B cell (primary cell): ENCODE results near the gene SLC9C1. TPM values are rescaled to one million over a fixed set of nuclear protein-coding genes. Genes with fewer than 3 reads are reported as not detected.

Experiments
- ATAC-seq: fragments of 200-7000 bp; cut with Tn5 transposase; one replicate; pipeline ENCODE4 v1.10.0; 2021; ENCODE audit warnings: low read depth, mild to moderate bottlenecking, moderate number of reproducible peaks, moderate library complexity
- CTCF ChIA-PET: fragments of 350-600 bp; sonication (Branson Sonifier 250); formaldehyde crosslinking; loops from one replicate; lab custom pipeline; 2021; ENCODE audit warnings: antibody characterized with exemption, inconsistent platforms; lab: Charles Lee
- POLR2A ChIA-PET: fragments of 350-600 bp; sonication (Branson Sonifier 250); formaldehyde crosslinking; loops from one replicate; lab custom pipeline; 2021; ENCODE audit warnings: antibody characterized with exemption; lab: Charles Lee
- DNase-seq: peaks from one replicate; pipeline ENCODE4 v3.0.0; 2013
- H2AFZ ChIP-seq: 2 replicates; pipeline ENCODE4 v1.6.1; 2012; ENCODE audit warnings: mild to moderate bottlenecking, low read depth, low read length; ENCODE audit not compliant: insufficient read depth, poor library complexity, severe bottlenecking
- H3K27ac ChIP-seq, 2 donors: 1 replicate in 1 of 2; 2 replicates in 1 of 2; pipeline ENCODE4 v1.5.1; 2012 to 2013; ENCODE audit warnings: low read length in 2 of 2, mild to moderate bottlenecking in 2 of 2, moderate library complexity in 1 of 2
- H3K27me3 ChIP-seq, 4 experiments: fragments of 200-600 bp in 1 of 4; sonication (generic) in 1 of 4; replicated peaks in 1 of 4; 1 replicate in 2 of 4; 2 replicates in 2 of 4; pipeline versions ENCODE4 v1.6.1 to v1.7.0; 2013 to 2016; ENCODE audit warnings: low read length in 3 of 4, mild to moderate bottlenecking in 2 of 4, mixed read lengths in 1 of 4, moderate library complexity in 1 of 4; ENCODE audit not compliant: insufficient read depth in 4 of 4, control insufficient read depth in 3 of 4; ENCODE audit errors: control extremely low read depth in 1 of 4
- H3K36me3 ChIP-seq, 2 experiments: replicated peaks in 1 of 2; 1 replicate in 1 of 2; 2 replicates in 1 of 2; pipeline versions ENCODE4 v1.6.1 to v1.7.1; 2013; ENCODE audit warnings: low read length in 1 of 2; ENCODE audit not compliant: insufficient read depth in 2 of 2, control insufficient read depth in 1 of 2; ENCODE audit errors: control extremely low read depth in 1 of 2, extremely low read depth in 1 of 2
- H3K4me1 ChIP-seq, 2 donors: fragments of 200-600 bp in 1 of 2; sonication (generic) in 1 of 2; 1 replicate in 1 of 2; 2 replicates in 1 of 2; pipeline versions ENCODE4 v1.5.1 to v1.6.1; 2013 to 2017; ENCODE audit warnings: low read length in 2 of 2; ENCODE audit not compliant: control insufficient read depth in 2 of 2, insufficient read depth in 2 of 2
- H3K4me2 ChIP-seq: replicated peaks from 2 replicates; pipeline ENCODE3; 2012; ENCODE audit warnings: mild to moderate bottlenecking, low read depth, low read length; ENCODE audit not compliant: poor library complexity, severe bottlenecking
- H3K4me3 ChIP-seq, 5 experiments: fragments of 200-600 bp in 1 of 5; sonication (generic) in 1 of 5; 1 replicate in 3 of 5; 2 replicates in 2 of 5; pipeline versions ENCODE4 v1.5.1 to v1.7.0; 2011 to 2016; ENCODE audit warnings: low read length in 4 of 5, mild to moderate bottlenecking in 4 of 5, low read depth in 2 of 5, control low read depth in 1 of 5, moderate library complexity in 1 of 5; ENCODE audit not compliant: insufficient read depth in 1 of 5; ENCODE audit errors: control extremely low read depth in 1 of 5, extremely low read depth in 1 of 5
- H3K79me2 ChIP-seq: fragments of 200-600 bp; sonication (generic); one replicate; pipeline ENCODE4 v1.6.0; 2016; ENCODE audit warnings: low read length; ENCODE audit not compliant: control insufficient read depth, insufficient read depth
- H3K9ac ChIP-seq: fragments of 200-600 bp; sonication (generic); 2 replicates; pipeline ENCODE4 v1.6.1; 2017; ENCODE audit warnings: mild to moderate bottlenecking, low read length, moderate library complexity
- H3K9me3 ChIP-seq, 3 donors: one replicate each; pipeline versions ENCODE4 v1.6.1 to v1.7.1; 2013; ENCODE audit warnings: low read length in 2 of 3; ENCODE audit not compliant: control insufficient read depth in 2 of 3, insufficient read depth in 1 of 3; ENCODE audit errors: control extremely low read depth in 1 of 3
- H4K20me1 ChIP-seq: 2 replicates; pipeline ENCODE4 v1.6.0; 2012; ENCODE audit warnings: mild to moderate bottlenecking, low read length; ENCODE audit not compliant: insufficient read depth, control insufficient read depth, poor library complexity, severe bottlenecking
- H3K27ac Mint-ChIP-seq: one replicate; pipeline ENCODE4 v1.8.0; 2021; ENCODE audit warnings: mixed read lengths
- H3K27me3 Mint-ChIP-seq: one replicate; pipeline ENCODE4 v1.8.0; 2021; ENCODE audit warnings: mixed read lengths
- H3K4me1 Mint-ChIP-seq: one replicate; pipeline ENCODE4 v1.8.0; 2021; ENCODE audit warnings: mixed read lengths
- H3K4me3 Mint-ChIP-seq: one replicate; pipeline ENCODE4 v1.8.0; 2021; ENCODE audit warnings: mixed read lengths
- H3K9me3 Mint-ChIP-seq: one replicate; pipeline ENCODE4 v1.8.0; 2022; ENCODE audit warnings: mixed read lengths; ENCODE audit not compliant: insufficient read depth
- EZH2 ChIP-seq: IDR thresholded peaks from 2 replicates; pipeline ENCODE4 v1.6.1; 2012; ENCODE audit warnings: borderline replicate concordance, low read depth, mild to moderate bottlenecking, moderate library complexity, low read length; ENCODE audit not compliant: insufficient read depth, poor library complexity, severe bottlenecking
- WGBS: methylation state at CpG from one replicate; pipeline ENCODE4 v1.1.5; 2013; ENCODE audit warnings: missing lambda C conversion rate; ENCODE audit not compliant: insufficient coverage; 5-methylcytosine and 5-hydroxymethylcytosine counted together
- intact Hi-C: fragments of 100-400 bp; cut with micrococcal nuclease; formaldehyde crosslinking; loops from one replicate; pipeline ENCODE4 v1.10.0; 2022
- polyA plus RNA-seq: library from polyadenylated mRNA; depleted of rRNA; stranded (reverse); fragments of >200 nt; gene quantifications from 2 replicates; pipeline ENCODE4 v1.2.3, GENCODE V29; 2012
- total RNA-seq, 2 donors: library from RNA; stranded (reverse); fragments of 120-200 nt in 1 of 2; gene quantifications; 1 replicate in 1 of 2; 2 replicates in 1 of 2; pipeline versions ENCODE4 v1.2.3 to v1.2.4, GENCODE V29; 2013 to 2022
- TF ChIP-seq, protein P1 (sequence below): fragments of 200-600 bp; IDR thresholded peaks from one replicate; pipeline ENCODE4 v1.8.0; 2022; ENCODE audit warnings: antibody characterized with exemption, mild to moderate bottlenecking

SLC9C1 gene
- total and polyA plus RNA-seq, 2 donors (not counting 1 experiment from before 2014, with no cell fraction given) = 0.07 to 0.49 TPM

DNA sequence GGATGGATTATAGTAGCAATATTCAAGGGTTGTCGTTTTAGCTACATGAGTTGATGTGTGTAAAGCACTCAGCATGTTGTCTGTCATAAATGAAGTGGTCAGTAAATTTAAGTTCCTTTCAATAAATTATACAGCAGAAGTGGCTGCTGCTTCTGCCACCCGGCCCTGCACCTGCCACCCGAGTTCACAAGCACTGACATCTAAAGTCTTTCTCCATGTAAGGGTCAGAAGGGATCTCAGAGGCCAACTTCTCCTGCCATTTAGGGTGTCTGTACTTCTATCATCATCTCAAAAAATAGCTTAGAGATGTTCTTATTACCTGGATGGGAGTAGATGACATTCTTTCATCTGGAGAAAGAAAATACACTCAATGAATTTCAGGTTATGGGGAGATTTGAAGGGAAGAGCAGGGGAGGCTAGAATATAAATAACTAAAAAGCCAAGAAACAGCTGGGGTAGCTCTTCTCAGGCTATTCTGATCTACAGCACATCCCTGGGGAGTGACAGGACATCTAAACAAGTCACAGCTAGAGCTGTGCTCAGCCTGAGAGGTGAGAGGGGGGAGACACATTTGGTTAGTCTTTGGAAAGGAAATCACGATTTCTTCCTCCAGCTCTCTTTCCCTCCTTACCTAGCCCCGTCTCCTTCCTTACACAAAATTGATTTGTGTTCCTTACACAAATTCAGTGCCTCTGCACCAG is 169.0 kb downstream of the SLC9C1 start:
- CTCF ChIA-PET = interaction anchor here (1.0 to 3.5 kb wide), 5 partner anchors 10 to 14 kb away, joined by 3 to 27 read pairs (median 7); no protein-coding TSS in a partner anchor
- POLR2A ChIA-PET = no interaction called here
- H3K36me3 ChIP-seq = peaks cover 0 to 19% of the 10 kb centered on the region in 2 experiments
- H3K27me3 Mint-ChIP-seq = no peaks in the 10 kb centered on the region
- intact Hi-C loops = loop anchor here (5.0 kb wide), 3 partner anchors 172 to 458 kb away; partner anchors contain the start of genes ATG3 and SLC35A5
- H3K4me1 ChIP-seq = peaks cover 84 to 93% of the 10 kb centered on the region in 2 donors
- H3K9me3 ChIP-seq = no peaks in the 10 kb centered on the region
- H3K27ac Mint-ChIP-seq = peak overlapping the region; percentile 75
- no peak for TF ChIP-seq EZH2
- TF ChIP-seq, protein P1, sequence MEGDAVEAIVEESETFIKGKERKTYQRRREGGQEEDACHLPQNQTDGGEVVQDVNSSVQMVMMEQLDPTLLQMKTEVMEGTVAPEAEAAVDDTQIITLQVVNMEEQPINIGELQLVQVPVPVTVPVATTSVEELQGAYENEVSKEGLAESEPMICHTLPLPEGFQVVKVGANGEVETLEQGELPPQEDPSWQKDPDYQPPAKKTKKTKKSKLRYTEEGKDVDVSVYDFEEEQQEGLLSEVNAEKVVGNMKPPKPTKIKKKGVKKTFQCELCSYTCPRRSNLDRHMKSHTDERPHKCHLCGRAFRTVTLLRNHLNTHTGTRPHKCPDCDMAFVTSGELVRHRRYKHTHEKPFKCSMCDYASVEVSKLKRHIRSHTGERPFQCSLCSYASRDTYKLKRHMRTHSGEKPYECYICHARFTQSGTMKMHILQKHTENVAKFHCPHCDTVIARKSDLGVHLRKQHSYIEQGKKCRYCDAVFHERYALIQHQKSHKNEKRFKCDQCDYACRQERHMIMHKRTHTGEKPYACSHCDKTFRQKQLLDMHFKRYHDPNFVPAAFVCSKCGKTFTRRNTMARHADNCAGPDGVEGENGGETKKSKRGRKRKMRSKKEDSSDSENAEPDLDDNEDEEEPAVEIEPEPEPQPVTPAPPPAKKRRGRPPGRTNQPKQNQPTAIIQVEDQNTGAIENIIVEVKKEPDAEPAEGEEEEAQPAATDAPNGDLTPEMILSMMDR = no peak
- H3K4me3 ChIP-seq = no peak overlapping the region
- H3K27ac ChIP-seq = no peak overlapping the region
- no peaks in the 10 kb centered on the region for H3K9me3 Mint-ChIP-seq
- peak overlapping the region; percentile 9 for H3K4me2 ChIP-seq
- ATAC-seq = no peak
- H3K27me3 ChIP-seq = no peaks in the 10 kb centered on the region
- H3K9ac ChIP-seq = no peak overlapping the region
- no CpG with 5 or more reads among the region's 5 CpGs for WGBS
- DNase-seq = no peak
- peak overlapping the region; percentile 0 for H3K4me3 Mint-ChIP-seq
- H4K20me1 ChIP-seq = no peaks in the 10 kb centered on the region
- H3K4me1 Mint-ChIP-seq = peaks cover 90% of the 10 kb centered on the region
- peaks cover 27% of the 10 kb centered on the region for H3K79me2 ChIP-seq
- H2AFZ ChIP-seq = no peak overlapping the region

DNA sequence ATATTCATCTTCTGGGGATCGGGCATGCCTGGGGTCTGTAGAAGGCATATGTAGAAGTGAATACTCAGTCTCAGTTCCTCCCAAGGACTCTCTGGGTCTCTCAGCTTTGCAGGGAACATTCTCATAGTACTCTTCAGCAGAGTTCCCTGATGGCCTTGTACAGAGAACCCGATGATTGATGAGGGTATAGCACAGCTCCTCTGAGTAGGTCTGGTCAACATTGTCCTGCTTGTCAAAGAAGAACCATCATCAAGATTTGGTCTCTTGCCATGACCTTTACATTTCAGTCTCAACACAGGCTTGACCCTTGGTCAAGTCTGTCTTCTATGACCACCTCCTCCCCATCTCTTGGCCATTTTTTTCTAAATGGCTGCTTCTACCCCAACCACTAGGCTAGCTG is 170.5 kb downstream of the SLC9C1 start:
- no peak overlapping the region for H2AFZ ChIP-seq
- peaks cover 27% of the 10 kb centered on the region for H3K79me2 ChIP-seq
- H3K4me1 ChIP-seq = peaks cover 85 to 93% of the 10 kb centered on the region in 2 donors
- no peaks in the 10 kb centered on the region for H3K27me3 ChIP-seq
- peak overlapping the region; percentile 37 for H3K27ac Mint-ChIP-seq
- no peak overlapping the region for H3K27ac ChIP-seq
- 56% methylated on average over 2 of the region's 2 CpGs for WGBS
- peaks cover 0 to 19% of the 10 kb centered on the region in 2 experiments for H3K36me3 ChIP-seq
- ChIA-PET POLR2A (no interaction called here), CTCF (interaction anchor here (1.1 to 3.5 kb wide), 3 partner anchors 12 to 14 kb away, joined by 3 to 27 read pairs (median 15); no protein-coding TSS in a partner anchor)
- H3K4me3 Mint-ChIP-seq = no peak overlapping the region
- intact Hi-C loops = no loop called here
- ATAC-seq = no peak
- no peaks in the 10 kb centered on the region for H3K27me3 Mint-ChIP-seq
- no peak for DNase-seq
- no peaks in the 10 kb centered on the region for H3K9me3 Mint-ChIP-seq
- H3K4me1 Mint-ChIP-seq = peaks cover 90% of the 10 kb centered on the region
- no peaks in the 10 kb centered on the region for H3K9me3 ChIP-seq
- no peak overlapping the region for H3K4me3 ChIP-seq
- H4K20me1 ChIP-seq = no peaks in the 10 kb centered on the region
- TF ChIP-seq, protein P1 = no peak
- no peak for TF ChIP-seq EZH2
- H3K9ac ChIP-seq = no peak overlapping the region
- no peak overlapping the region for H3K4me2 ChIP-seq
